Fibroblast of the aortic adventitia (primary cell): ENCODE measurements around the gene ZFP90. TPM values are rescaled to one million over a fixed set of nuclear protein-coding genes. Genes with fewer than 3 reads are reported as not detected.

ENCODE experiments used
- DNase-seq: peaks from one replicate; pipeline ENCODE4 v3.0.0-alpha.2; 2010; ENCODE audit warnings: low read depth
- H3K4me3 ChIP-seq: 2 replicates; pipeline ENCODE4 v1.5.1; 2011; ENCODE audit warnings: low read depth, mild to moderate bottlenecking, control low read depth, low read length, moderate library complexity
- total RNA-seq: library from RNA; depleted of rRNA; stranded (reverse); fragments of >200 nt; gene quantifications from 2 replicates; pipeline ENCODE4 v1.2.3, GENCODE V29; 2012; ENCODE audit warnings: low replicate concordance
- TF ChIP-seq, protein P1 (sequence below): IDR thresholded peaks from 2 replicates; pipeline ENCODE4 v1.5.1; 2011; ENCODE audit warnings: mild to moderate bottlenecking, low read length, control low read depth, inconsistent platforms; ENCODE audit not compliant: insufficient read depth

ZFP90 gene
- total RNA-seq, 1 donor, result 28.9 TPM

DNA sequence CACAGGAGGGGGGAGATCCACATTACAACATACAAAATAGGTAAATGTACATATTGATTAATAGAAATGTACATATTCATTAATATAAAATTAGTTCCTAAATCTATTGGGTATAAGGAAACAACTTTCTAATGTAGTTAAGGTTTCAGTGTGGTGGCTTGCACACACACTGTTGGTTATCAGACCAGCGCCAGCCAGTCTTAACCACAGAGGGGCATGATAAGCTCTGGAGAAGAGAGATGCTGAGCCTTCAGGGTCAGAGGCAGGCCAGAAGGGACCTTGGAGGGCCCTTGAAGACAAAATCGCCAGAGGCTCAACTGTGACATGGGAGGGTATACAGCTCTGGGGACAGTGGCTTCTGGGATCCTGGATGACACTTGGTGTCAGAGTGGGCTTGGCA, 10.9 kb upstream of the ZFP90 start:
- TF ChIP-seq, protein P1, sequence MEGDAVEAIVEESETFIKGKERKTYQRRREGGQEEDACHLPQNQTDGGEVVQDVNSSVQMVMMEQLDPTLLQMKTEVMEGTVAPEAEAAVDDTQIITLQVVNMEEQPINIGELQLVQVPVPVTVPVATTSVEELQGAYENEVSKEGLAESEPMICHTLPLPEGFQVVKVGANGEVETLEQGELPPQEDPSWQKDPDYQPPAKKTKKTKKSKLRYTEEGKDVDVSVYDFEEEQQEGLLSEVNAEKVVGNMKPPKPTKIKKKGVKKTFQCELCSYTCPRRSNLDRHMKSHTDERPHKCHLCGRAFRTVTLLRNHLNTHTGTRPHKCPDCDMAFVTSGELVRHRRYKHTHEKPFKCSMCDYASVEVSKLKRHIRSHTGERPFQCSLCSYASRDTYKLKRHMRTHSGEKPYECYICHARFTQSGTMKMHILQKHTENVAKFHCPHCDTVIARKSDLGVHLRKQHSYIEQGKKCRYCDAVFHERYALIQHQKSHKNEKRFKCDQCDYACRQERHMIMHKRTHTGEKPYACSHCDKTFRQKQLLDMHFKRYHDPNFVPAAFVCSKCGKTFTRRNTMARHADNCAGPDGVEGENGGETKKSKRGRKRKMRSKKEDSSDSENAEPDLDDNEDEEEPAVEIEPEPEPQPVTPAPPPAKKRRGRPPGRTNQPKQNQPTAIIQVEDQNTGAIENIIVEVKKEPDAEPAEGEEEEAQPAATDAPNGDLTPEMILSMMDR, result peak; percentile 10
- no peak for DNase-seq
- no peak overlapping the region for H3K4me3 ChIP-seq

DNA sequence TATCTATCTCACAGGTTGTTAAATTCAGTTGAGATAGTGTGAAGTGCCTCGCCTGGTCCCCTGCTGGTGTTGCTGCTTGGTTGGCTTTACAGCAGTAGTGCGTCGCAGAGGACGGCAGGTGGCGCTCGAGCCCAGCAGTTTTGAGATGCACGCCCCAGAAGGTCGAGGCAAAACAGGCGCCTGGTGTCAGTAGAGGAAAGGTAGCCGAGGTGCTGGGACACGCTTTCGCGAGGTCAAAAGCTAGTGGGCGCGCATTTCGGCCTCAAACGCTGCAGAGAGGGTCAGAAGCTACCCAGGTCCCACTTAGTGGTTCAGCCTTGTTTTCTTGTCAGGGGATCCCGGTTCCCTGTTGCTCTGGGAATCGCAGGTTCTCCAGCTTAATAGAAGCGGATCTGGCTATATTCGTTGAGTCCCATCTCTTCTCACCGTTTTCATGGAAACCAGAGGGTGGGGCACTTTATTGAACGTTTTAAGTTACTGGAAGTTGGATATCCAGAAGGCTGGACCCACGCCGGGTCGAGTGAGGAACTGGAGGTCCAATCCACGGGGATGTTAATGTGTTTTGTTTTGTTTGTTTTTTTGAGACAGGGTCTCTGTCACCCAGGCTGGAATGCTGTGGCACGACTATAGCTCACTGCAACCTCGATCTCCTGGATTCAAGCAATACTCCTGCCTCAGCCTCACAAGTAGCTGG, 10.3 kb upstream of the ZFP90 start:
- TF ChIP-seq, protein P1, result peak; percentile 97
- DNase-seq, result peak; percentile 77
- peak overlapping the region; percentile 48 for H3K4me3 ChIP-seq

- H3K4me3 ChIP-seq, result peak overlapping the region; percentile 79
- DNase-seq, result no peak
- TF ChIP-seq, protein P1, result no peak
Measured at GRCh38 chr16:68529608-68529930, 9.5 kb upstream of the ZFP90 start.

DNA sequence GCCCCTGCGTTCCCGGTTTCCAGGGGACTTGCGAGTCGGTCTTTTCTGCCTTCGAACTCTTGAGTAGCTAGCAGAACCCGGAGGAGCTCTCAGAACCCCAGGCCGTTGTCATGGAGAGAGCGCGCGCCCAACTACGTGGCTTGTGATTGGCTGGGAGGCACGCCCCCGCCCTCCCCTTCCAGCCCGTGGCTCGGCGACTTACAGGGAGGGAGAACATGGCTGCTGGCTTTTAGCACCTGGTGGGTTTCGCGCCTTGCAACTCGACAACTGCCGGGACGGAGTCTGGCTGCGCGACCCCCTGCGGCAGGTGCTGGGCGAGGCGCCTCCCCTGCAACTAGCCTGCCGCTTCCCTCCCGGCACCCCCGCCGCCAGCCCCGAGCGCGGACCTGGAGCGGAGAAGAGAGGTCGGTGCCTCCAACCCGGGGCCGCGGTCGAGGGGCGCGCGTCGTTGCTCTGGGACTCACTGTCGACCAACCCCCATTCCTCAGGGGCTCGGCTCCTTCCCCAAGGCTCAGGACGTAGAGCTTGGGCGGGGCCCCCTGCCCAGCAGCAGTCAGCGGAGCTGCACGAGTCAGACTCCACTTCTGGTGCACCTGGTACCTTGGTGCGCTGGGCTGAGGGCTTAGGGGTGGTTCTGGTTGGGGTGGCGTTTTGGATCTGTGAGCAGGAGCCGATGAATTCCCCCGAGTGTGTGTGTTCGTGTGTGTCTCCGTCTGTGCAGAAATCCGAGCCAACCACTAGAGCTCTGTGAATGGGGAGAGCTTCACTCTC, 9.0 kb upstream of the ZFP90 start:
- TF ChIP-seq, protein P1, result no peak
- peak; percentile 79 for DNase-seq
- H3K4me3 ChIP-seq, result peak overlapping the region; percentile 79

DNA sequence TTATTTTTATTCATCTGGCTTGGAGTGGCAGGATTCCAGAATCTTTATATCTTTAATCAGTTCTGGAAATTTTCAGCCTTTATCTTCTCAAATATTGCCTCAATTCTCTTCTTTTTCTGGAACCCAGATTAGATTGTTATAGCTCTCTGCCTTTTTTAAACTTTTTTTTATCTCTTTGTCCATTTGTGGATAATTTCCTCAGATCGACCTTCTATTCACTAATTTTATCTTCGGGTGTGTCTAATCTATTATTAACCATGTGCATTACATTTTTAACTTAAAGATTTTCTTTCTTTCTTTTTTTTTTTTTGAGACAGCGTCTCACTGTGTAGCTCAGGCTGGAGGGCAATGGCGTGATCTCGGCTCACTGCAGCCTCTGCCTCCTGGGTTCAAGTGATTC, 5.2 kb upstream of the ZFP90 start:
- TF ChIP-seq, protein P1, result no peak
- no peak for DNase-seq

GRCh38 chr16:68535331-68535730, 3.8 kb upstream of the ZFP90 start:
- no peak overlapping the region for H3K4me3 ChIP-seq
- no peak for DNase-seq
- TF ChIP-seq, protein P1, result no peak

More for the DNA sequence above, 5.2 kb upstream of the ZFP90 start:
- H3K4me3 ChIP-seq, result no peak overlapping the region
